DOHH2 (cell line): Measurements from ENCODE around the gene DOCK1.

Experiments
- CTCF ChIP-seq: fragments of 200-600 bp; sonication (generic); IDR thresholded peaks from one replicate; pipeline ENCODE4 v1.5.1; 2014; ENCODE audit warnings: antibody characterized with exemption, mild to moderate bottlenecking, low read depth, low read length; ENCODE audit not compliant: poor library complexity, severe bottlenecking
- EZH2phosphoT487 ChIP-seq: fragments of 200-600 bp; sonication (generic); IDR thresholded peaks from 2 replicates; pipeline ENCODE4 v1.6.1; 2017; ENCODE audit warnings: borderline replicate concordance, mild to moderate bottlenecking, antibody characterized with exemption, low read length, moderate library complexity, mixed read lengths

- TF ChIP-seq CTCF (no peak), EZH2phosphoT487 (no peak)
Measured at GRCh38 chr10:126917375-126917774, 12.1 kb downstream of the DOCK1 start.
